NCI-H82 (cell line): ENCODE data around the gene RAB31.

ENCODE experiments used
- DNase-seq: peaks from one replicate; lab custom pipeline; 2025; lab: John Stamatoyannopoulos, UW

Gene RAB31

GRCh38 chr18:9822587-9823185 lies 114.6 kb downstream of the RAB31 start:
- DNase-seq, result no peak

GRCh38 chr18:9823805-9824473 lies 115.8 kb downstream of the RAB31 start:
- DNase-seq, result no peak

- DNase-seq, result no peak
Observed at GRCh38 chr18:9824474-9824832, 116.4 kb downstream of the RAB31 start.

- DNase-seq, result no peak
Observed at GRCh38 chr18:9824952-9825371, 116.9 kb downstream of the RAB31 start.

- DNase-seq, result no peak
Observed at GRCh38 chr18:9825571-9826073, 117.5 kb downstream of the RAB31 start.

- no peak for DNase-seq
Observed at GRCh38 chr18:9826685-9827084, 118.6 kb downstream of the RAB31 start.

- no peak for DNase-seq
Observed at GRCh38 chr18:9827211-9827792, 119.2 kb downstream of the RAB31 start.

GRCh38 chr18:9827793-9828505 lies 119.8 kb downstream of the RAB31 start:
- no peak for DNase-seq

GRCh38 chr18:9828506-9829396 lies 120.7 kb downstream of the RAB31 start:
- no peak for DNase-seq

GRCh38 chr18:9829397-9829712 lies 121.3 kb downstream of the RAB31 start:
- DNase-seq, result no peak

GRCh38 chr18:9831036-9831722 lies 123.1 kb downstream of the RAB31 start:
- no peak for DNase-seq

GRCh38 chr18:9831723-9832199 lies 123.7 kb downstream of the RAB31 start:
- DNase-seq, result no peak

GRCh38 chr18:9832871-9833270 lies 124.8 kb downstream of the RAB31 start:
- DNase-seq, result no peak

- peak; percentile 94 for DNase-seq
Observed at GRCh38 chr18:9834551-9834950, 126.5 kb downstream of the RAB31 start.

GRCh38 chr18:9835113-9835755 lies 127.1 kb downstream of the RAB31 start:
- DNase-seq, result peak; percentile 95

GRCh38 chr18:9835825-9836224 lies 127.7 kb downstream of the RAB31 start:
- DNase-seq, result no peak

GRCh38 chr18:9838144-9838877 lies 130.2 kb downstream of the RAB31 start:
- peak; percentile 12 for DNase-seq

GRCh38 chr18:9839211-9839610 lies 131.1 kb downstream of the RAB31 start:
- DNase-seq, result no peak

GRCh38 chr18:9839853-9840252 lies 131.8 kb downstream of the RAB31 start:
- DNase-seq, result no peak

- no peak for DNase-seq
Observed at GRCh38 chr18:9841752-9842151, 133.7 kb downstream of the RAB31 start.
